ENCODE results near the gene COA5. TPM values are rescaled to one million over a fixed set of nuclear protein-coding genes. Genes with fewer than 3 reads are reported as not detected.
A peak's percentile ranks its signal among the peaks of the same experiment; 100 is the strongest.
"Not testable (repeated sequence)": the region's sequence is repeated elsewhere in the genome, so short reads cannot be mapped to it uniquely, and the experiment has no call there.

The COA5 gene
- total RNA-seq, 2 experiments from 2014 or later, result 26.7 to 28.5 TPM

DNA sequence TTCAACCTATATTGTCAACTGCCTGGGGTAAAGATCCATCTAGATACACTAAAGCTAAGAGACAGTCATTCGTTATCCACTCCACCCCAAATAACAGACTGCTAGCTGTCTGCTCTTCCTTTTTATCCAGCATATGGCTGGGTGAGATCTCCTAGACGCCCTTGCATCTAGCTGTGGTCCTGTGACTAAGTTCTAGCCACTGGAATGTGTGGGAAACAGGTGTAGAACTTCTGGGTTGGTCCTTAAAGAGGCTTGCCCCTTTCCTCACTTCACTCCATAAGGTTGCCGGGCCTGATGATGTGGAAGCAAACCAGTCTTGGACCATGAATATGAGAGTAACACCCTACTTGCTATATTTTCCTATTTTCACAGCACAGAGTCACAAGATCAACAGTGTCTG is 3.2 kb downstream of the COA5 start:
- Mint-ChIP-seq H3K4me3 (no peak overlapping the region), H3K9me3 (no peaks in the 10 kb centered on the region)
- CTCF ChIA-PET, result interaction anchor here (0.9 to 1.6 kb wide), 4 partner anchors 10 to 192 kb away, joined by 3 to 10 read pairs (median 4); no protein-coding TSS in a partner anchor

DNA sequence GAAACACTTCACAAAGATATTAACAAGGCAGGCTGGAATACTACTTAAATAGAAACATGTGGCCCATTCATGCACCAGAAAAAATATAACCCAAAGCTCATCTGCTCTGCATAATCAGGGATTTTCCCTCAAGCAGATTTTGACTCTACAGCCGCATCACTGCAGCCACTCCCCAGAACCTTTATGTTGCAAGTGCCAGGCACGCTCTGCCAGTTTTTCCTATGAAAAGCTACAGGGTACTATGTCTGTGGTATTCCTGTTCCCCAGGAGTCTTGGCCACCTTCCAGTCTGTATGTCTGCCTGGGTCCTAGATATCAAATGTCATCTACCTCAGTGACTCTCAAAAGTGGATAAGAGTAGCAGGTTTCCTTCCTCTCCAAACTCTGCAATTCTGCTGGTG is 3.8 kb downstream of the COA5 start:
- DNase-seq, result no peak
- H3K9me3 Mint-ChIP-seq, result no peaks in the 10 kb centered on the region
- intact Hi-C loops (cut with micrococcal nuclease), result no loop called here
- POLR2A ChIA-PET, result no interaction called here
- H3K4me1 Mint-ChIP-seq (ENCODE audit: low read depth), result peaks cover 40% of the 10 kb centered on the region
- H3K27me3 Mint-ChIP-seq, result no peaks in the 10 kb centered on the region
- peaks cover 11% of the 10 kb centered on the region for H3K36me3 Mint-ChIP-seq
- CTCF ChIA-PET, result interaction anchor here (0.9 to 1.6 kb wide), 4 partner anchors 10 to 192 kb away, joined by 3 to 10 read pairs (median 3); no protein-coding TSS in a partner anchor
- no peak overlapping the region for H3K4me3 Mint-ChIP-seq
- peak overlapping the region; percentile 53 for H3K27ac Mint-ChIP-seq

More for the DNA sequence above, 3.2 kb downstream of the COA5 start:
- intact Hi-C loops (cut with micrococcal nuclease), result no loop called here
- Mint-ChIP-seq H3K27ac (peak overlapping the region; percentile 53), H3K36me3 (peaks cover 11% of the 10 kb centered on the region), H3K4me1 (ENCODE audit: low read depth) (peaks cover 45% of the 10 kb centered on the region), H3K27me3 (no peaks in the 10 kb centered on the region)
- POLR2A ChIA-PET, result no interaction called here
- no peak for DNase-seq

DNA sequence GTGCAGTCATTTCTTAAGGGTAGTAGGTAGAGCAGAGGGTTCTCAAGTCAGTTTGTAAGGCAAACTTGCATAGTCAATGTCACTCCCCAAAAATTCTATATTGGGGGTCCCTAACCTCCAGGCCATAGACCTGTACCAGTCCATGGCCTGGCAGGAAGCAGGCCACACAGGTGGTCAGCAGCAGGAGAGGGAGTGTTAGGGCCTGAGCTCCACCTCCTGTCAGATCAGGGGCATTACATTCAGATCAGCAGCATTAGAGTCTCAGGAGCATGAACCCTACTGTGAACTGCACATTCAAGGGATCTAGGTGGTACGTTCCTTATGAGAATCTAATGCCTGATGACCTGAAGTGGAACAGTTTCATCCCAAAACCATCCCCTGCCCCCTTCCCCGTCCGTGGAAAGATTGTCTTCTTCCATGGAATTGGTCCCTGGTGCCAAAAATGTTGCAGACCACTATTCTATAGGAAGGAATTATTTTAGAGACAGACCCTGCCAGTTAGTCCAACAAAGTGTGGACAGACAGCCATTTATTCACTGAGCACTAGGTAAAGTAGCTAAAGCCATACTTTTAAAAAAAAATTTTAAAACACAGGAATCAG is 6.7 kb downstream of the COA5 start:
- Mint-ChIP-seq H3K9me3 (no peaks in the 10 kb centered on the region), H3K4me3 (no peak overlapping the region), H3K27me3 (no peaks in the 10 kb centered on the region), H3K27ac (no peak overlapping the region), H3K36me3 (peaks cover 20% of the 10 kb centered on the region), H3K4me1 (ENCODE audit: low read depth) (peaks cover 29% of the 10 kb centered on the region)
- intact Hi-C loops (cut with micrococcal nuclease), result loop anchor here (1.0 kb wide), 2 partner anchors 32 to 188 kb away; no protein-coding TSS in a partner anchor
- ChIA-PET POLR2A (interaction anchor here (0.7 kb wide), 1 partner anchor 195 kb away, joined by 3 read pairs; no protein-coding TSS in a partner anchor), CTCF (interaction anchor here (0.6 to 2.1 kb wide), 3 partner anchors 33 to 189 kb away, joined by 3 to 14 read pairs (median 4); no protein-coding TSS in a partner anchor)
- DNase-seq, result no peak

DNA sequence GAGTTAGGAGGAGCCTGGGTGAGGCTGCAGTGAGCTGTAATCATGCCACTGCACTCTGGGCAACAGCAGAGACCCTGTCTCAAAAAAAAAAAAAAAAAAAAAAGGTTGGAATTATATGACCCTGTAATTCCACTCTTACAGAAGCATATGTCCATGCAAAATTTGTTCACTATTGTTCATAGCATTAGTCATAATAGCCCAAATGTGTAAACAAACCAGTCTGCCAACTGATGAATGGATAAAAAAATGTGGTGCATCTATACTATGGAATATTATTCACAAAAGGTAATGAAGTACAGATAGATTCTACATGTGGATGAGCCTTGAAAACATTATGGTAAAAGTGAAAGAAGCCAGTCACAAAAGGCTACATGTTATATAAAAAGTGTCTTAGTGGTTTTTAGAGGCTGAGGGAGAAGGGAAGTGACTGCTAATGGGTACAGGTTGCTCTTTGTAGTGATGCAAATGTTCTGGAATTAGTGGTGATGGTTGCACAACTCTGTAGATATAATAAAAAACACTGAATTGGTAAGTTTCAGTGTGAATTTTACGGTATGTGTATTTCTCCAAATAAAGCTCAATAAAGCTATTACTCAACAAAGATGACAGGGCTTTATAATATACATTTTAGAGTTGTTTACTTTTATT is 9.4 kb downstream of the COA5 start:
- H3K9me3 Mint-ChIP-seq, result peaks cover 4% of the 10 kb centered on the region
- peak overlapping the region; percentile 15 for H3K27ac Mint-ChIP-seq
- H3K36me3 Mint-ChIP-seq, result peaks cover 32% of the 10 kb centered on the region
- ChIA-PET CTCF (interaction anchor here (0.6 kb wide), 1 partner anchor 43 kb away, joined by 5 read pairs; no protein-coding TSS in a partner anchor), POLR2A (no interaction called here)
- no peak for DNase-seq
- no peak overlapping the region for H3K4me3 Mint-ChIP-seq
- intact Hi-C loops (cut with micrococcal nuclease), result no loop called here
- H3K4me1 Mint-ChIP-seq (ENCODE audit: low read depth), result peaks cover 5% of the 10 kb centered on the region
- H3K27me3 Mint-ChIP-seq, result no peaks in the 10 kb centered on the region

DNA sequence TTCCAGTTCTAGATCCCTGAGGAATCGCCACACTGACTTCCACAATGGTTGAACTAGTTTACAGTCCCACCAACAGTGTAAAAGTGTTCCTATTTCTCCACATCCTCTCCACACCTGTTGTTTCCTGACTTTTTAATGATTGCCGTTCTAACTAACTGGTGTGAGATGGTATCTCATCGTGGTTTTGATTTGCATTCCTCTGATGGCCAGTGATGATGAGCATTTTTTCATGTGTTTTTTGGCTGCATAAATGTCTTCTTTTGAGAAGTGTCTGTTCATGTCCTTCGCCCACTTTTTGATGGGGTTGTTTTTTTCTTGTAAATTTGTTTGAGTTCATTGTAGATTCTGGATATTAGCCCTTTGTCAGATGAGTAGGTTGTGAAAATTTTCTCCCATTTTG is 13.6 kb downstream of the COA5 start:
- H3K36me3 Mint-ChIP-seq, result peaks cover 38% of the 10 kb centered on the region
- POLR2A ChIA-PET, result not testable (repeated sequence)

DNA sequence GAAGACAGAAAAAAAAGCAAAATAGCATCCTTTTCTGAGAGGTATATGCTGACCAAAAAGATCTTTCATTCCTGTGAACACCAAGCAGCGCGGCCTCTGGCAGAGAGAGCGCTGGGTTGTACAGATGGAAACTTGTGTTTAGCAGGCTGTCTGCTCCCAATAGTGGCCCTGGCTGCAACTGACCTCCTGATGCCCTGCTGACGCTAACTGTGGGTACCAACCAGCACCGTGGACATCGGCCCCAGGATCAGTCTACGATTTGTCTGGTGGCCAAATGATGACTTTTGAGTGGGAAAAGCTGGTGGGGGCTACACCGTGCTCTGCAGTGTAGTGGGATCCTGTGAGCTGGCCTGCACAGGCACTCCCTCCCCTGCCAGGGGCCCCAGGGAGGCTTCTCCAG is 15.7 kb downstream of the COA5 start:
- Mint-ChIP-seq H3K4me3 (no peak overlapping the region), H3K9me3 (peaks cover 9% of the 10 kb centered on the region), H3K27ac (no peak overlapping the region), H3K4me1 (ENCODE audit: low read depth) (no peaks in the 10 kb centered on the region), H3K36me3 (peaks cover 33% of the 10 kb centered on the region), H3K27me3 (no peaks in the 10 kb centered on the region)
- POLR2A ChIA-PET, result no interaction called here
- intact Hi-C loops (cut with micrococcal nuclease), result no loop called here
- CTCF ChIA-PET, result interaction anchor here (2.7 kb wide), 1 partner anchor 24 kb away, joined by 9 read pairs; no protein-coding TSS in a partner anchor
- DNase-seq, result no peak

More for the DNA sequence above, 13.6 kb downstream of the COA5 start:
- H3K4me3 Mint-ChIP-seq; CTCF ChIA-PET; H3K27me3 Mint-ChIP-seq; DNase-seq; H3K9me3 Mint-ChIP-seq; intact Hi-C loops (cut with micrococcal nuclease); H3K27ac Mint-ChIP-seq; H3K4me1 Mint-ChIP-seq (ENCODE audit: low read depth): not testable (repeated sequence)

DNA sequence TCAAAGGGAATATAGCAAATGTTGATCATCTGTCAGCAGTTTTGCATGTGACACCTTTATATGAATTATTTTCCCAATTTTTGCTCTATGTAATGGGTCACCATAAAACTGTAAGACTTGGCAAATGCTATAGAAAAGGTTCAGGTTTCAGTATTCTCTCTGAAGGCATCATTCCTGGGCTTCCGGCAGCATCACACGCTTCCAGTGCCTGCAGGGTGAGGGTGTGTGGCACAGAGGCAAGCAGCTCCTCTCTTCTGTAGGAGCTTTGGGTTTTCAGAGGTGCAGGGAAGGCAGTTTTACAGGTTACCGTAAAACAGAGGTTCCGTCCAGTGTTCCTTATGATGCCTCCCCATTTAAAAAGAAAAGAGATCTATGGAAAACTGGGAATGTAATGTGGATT is 18.8 kb downstream of the COA5 start:
- no peak for DNase-seq
- Mint-ChIP-seq H3K27ac (no peak overlapping the region), H3K9me3 (peaks cover 7% of the 10 kb centered on the region), H3K4me1 (ENCODE audit: low read depth) (no peaks in the 10 kb centered on the region), H3K36me3 (peaks cover 28% of the 10 kb centered on the region), H3K4me3 (no peak overlapping the region), H3K27me3 (no peaks in the 10 kb centered on the region)
- CTCF ChIA-PET, result interaction anchor here (1.8 kb wide), 1 partner anchor 21 kb away, joined by 6 read pairs; no protein-coding TSS in a partner anchor
- intact Hi-C loops (cut with micrococcal nuclease), result no loop called here
- POLR2A ChIA-PET, result no interaction called here

DNA sequence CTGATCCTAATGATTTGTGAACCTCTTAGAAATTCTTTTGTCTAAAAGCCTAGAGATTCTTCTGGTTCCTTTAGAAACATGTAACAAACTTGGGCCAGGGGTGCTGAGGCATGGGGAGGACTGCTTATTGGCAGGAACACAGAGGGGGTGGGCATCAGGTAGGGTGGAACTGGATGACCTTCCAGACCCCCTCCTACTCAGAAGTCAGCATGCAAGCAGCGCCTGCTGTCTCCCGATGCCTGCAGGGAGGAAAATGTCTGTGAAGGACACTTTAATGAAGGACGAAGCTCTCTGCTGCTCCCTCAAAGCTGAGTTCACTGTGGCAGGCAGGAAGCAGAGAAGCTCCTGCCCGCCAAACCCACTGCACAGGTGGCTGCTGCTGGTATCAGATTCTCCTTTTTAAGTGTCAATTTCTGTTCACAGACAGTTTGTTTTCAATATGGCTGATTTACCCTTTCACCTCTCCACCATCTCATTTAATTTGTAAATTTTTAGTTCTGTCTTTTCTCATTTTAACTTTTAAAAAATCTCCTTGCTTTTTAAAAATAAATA is 19.4 kb downstream of the COA5 start:
- Mint-ChIP-seq H3K27ac (no peak overlapping the region), H3K36me3 (peaks cover 24% of the 10 kb centered on the region), H3K27me3 (no peaks in the 10 kb centered on the region), H3K4me3 (no peak overlapping the region), H3K4me1 (ENCODE audit: low read depth) (no peaks in the 10 kb centered on the region), H3K9me3 (peaks cover 5% of the 10 kb centered on the region)
- DNase-seq, result no peak
- intact Hi-C loops (cut with micrococcal nuclease), result no loop called here
- ChIA-PET CTCF (interaction anchor here (1.8 kb wide), 1 partner anchor 20 kb away, joined by 6 read pairs; no protein-coding TSS in a partner anchor), POLR2A (no interaction called here)

DNA sequence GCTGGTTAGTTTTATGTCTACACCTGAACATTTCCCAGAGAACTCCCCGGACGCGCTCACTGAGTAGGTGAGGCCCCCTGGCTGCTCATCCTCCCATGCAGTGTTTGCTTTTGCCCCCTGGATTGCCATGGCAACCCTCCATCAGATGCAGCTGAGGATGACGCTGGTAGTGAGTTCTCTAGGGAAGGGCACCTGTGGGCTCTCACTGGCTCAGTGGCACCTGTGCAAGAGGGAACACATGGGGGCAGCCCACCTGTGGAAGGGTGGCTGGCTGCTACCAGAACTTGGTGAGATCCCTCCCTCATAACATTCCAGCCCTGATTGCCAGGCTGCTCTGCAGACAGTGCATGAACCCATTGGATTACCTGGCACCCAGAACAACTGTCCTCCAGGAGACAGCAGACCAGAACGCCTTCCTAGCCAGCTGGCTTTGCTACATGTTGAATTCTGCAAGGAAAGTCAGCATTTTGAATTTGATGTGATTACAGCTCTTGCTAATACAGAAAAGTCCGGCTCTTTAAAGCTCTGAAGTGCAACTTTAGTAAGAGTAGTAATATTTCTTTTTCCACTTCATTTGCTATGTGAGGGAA is 21.7 kb downstream of the COA5 start:
- Mint-ChIP-seq H3K4me3 (no peak overlapping the region), H3K27me3 (no peaks in the 10 kb centered on the region), H3K36me3 (peaks cover 15% of the 10 kb centered on the region), H3K27ac (no peak overlapping the region), H3K9me3 (no peaks in the 10 kb centered on the region), H3K4me1 (ENCODE audit: low read depth) (no peaks in the 10 kb centered on the region)
- no peak for DNase-seq
- intact Hi-C loops (cut with micrococcal nuclease), result no loop called here
- ChIA-PET CTCF (interaction anchor here (2.8 kb wide), 1 partner anchor 18 kb away, joined by 11 read pairs; no protein-coding TSS in a partner anchor), POLR2A (no interaction called here)

DNA sequence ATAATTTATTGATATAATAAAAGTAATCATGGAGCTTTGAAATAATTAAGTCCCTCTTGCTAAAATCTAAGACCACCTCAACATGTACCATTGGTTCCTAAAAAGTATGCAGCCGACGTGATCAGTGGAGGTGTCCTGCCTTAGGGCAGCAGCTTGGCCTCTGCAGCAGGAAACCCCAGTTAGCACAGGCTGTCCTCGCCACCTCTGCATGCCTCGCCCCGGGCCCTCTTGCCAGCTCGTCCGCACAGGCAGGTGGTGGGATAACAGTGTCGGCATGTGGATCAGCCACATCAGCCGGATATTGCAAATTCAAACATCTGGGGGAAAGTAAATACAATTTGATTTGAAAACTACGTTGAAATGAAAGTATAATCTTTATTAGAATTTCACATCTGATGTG is 22.9 kb downstream of the COA5 start:
- no peak for DNase-seq
- intact Hi-C loops (cut with micrococcal nuclease), result no loop called here
- Mint-ChIP-seq H3K9me3 (no peaks in the 10 kb centered on the region), H3K27ac (no peak overlapping the region), H3K36me3 (peaks cover 13% of the 10 kb centered on the region), H3K27me3 (no peaks in the 10 kb centered on the region), H3K4me3 (no peak overlapping the region), H3K4me1 (ENCODE audit: low read depth) (no peaks in the 10 kb centered on the region)
- ChIA-PET POLR2A (interaction anchor here (0.6 kb wide), 1 partner anchor 825 kb away, joined by 3 read pairs; no protein-coding TSS in a partner anchor), CTCF (interaction anchor here (0.6 to 2.8 kb wide), 5 partner anchors 12 to 847 kb away, joined by 3 to 11 read pairs (median 3); no protein-coding TSS in a partner anchor)

DNA sequence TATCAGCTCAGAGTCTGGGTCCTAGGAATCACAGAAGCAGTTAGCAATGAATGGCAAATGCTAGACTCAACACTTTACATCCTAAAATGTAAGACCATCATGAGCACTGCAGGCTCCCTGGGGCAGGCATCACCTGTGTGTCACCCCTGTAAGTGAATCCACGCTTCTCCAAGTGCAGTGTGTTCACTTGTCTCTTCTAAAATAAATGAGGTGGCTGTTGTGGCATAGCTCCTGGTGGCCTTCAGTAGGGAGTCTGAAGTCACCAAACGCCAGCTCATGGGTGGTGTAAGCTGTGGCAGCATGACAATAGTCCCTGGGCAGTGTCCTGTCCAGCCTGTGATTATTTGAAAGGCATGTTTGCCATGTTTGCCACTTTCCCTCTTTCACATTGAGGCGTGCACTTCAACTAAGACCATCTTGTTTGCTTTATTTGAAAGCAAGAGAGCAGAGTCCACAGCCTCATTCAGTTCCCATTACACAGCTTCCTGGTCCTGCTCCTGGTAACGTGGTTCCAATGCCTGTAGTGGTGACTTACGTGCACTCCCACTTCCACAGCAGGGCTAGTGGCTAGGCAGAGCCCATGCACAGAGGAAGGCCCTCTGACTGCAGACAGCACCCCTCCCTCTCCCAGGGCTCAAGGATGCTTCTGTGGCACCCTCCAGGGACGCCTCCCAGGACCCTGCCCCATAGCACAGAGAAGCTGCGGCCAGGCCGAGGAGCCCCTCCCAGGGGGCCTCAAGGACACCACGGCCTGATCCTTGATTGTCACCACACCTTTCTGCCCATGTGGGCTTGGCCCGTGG is 24.3 kb downstream of the COA5 start:
- ChIA-PET POLR2A (no interaction called here), CTCF (interaction anchor here (0.9 kb wide), 1 partner anchor 15 kb away, joined by 3 read pairs; no protein-coding TSS in a partner anchor)
- intact Hi-C loops (cut with micrococcal nuclease), result no loop called here
- no peak for DNase-seq
- Mint-ChIP-seq H3K27me3 (no peaks in the 10 kb centered on the region), H3K27ac (no peak overlapping the region), H3K36me3 (peaks cover 15% of the 10 kb centered on the region), H3K4me1 (ENCODE audit: low read depth) (no peaks in the 10 kb centered on the region), H3K9me3 (no peaks in the 10 kb centered on the region), H3K4me3 (no peak overlapping the region)
